Thyroid gland (tissue), 4 donors: Measurements from ENCODE around the gene CLEC11A. TPM values are rescaled to one million over a fixed set of nuclear protein-coding genes. Genes with fewer than 3 reads are reported as not detected.

ENCODE experiments used
- DNase-seq, 2 donors: peaks; one replicate each; pipeline ENCODE4 v3.0.0-alpha.2; 2019
- H3K27ac ChIP-seq, 3 donors: fragments of 200-600 bp; sonication (generic); 1 replicate in 2 of 3; 2 replicates in 1 of 3; pipeline ENCODE4 v1.5.1; 2016 to 2019; ENCODE audit warnings: mild to moderate bottlenecking in 1 of 3, moderate library complexity in 1 of 3
- H3K27me3 ChIP-seq: fragments of 200-600 bp; sonication (generic); one replicate; pipeline ENCODE4 v1.5.1; 2019
- H3K36me3 ChIP-seq, 2 donors: fragments of 200-600 bp; sonication (generic); one replicate each; pipeline ENCODE4 v1.5.1; 2016 to 2019
- H3K4me1 ChIP-seq, 2 donors: fragments of 200-600 bp; sonication (generic); one replicate each; pipeline ENCODE4 v1.5.1; 2017 to 2019
- H3K4me3 ChIP-seq, 3 donors: fragments of 200-600 bp; sonication (generic); replicated peaks in 1 of 3; 1 replicate in 2 of 3; 2 replicates in 1 of 3; pipeline ENCODE4 v1.5.1; 2016; ENCODE audit warnings: mild to moderate bottlenecking in 1 of 3
- H3K9me3 ChIP-seq: fragments of 200-600 bp; sonication (generic); one replicate; pipeline ENCODE4 v1.5.1; 2017
- POLR2A ChIP-seq, 2 donors: fragments of 450-650 bp; IDR thresholded peaks; one replicate each; pipeline ENCODE4 v1.6.1; 2017; ENCODE audit warnings: antibody characterized with exemption in 2 of 2, mild to moderate bottlenecking in 2 of 2, moderate library complexity in 1 of 2
- WGBS, 2 donors: methylation state at CpG; one replicate each; pipeline ENCODE4 v1.1.5; 2017; 5-methylcytosine and 5-hydroxymethylcytosine counted together
- intact Hi-C: fragments of 100-400 bp; cut with DNase I; formaldehyde crosslinking; loops from one replicate; pipeline ENCODE4 v1.15.1; 2023
- total RNA-seq, 4 donors: library from RNA; depleted of rRNA; stranded (reverse); fragments of >200 nt; gene quantifications; one replicate each; pipeline ENCODE4 v1.2.3, GENCODE V29; 2016
- TF ChIP-seq, protein P1 (sequence below), 6 experiments: fragments of 200-600 bp in 3 of 6; fragments of 450-650 bp in 3 of 6; sonication (generic) in 3 of 6; IDR thresholded peaks; one replicate each; pipeline ENCODE4 v1.5.1; 2016 to 2019; ENCODE audit warnings: antibody characterized with exemption in 6 of 6, mild to moderate bottlenecking in 2 of 6, inconsistent platforms in 1 of 6, moderate library complexity in 1 of 6

The CLEC11A gene
- total RNA-seq, 4 donors from 2014 or later: 5.0 to 16.0 (median 8.9) TPM

DNA sequence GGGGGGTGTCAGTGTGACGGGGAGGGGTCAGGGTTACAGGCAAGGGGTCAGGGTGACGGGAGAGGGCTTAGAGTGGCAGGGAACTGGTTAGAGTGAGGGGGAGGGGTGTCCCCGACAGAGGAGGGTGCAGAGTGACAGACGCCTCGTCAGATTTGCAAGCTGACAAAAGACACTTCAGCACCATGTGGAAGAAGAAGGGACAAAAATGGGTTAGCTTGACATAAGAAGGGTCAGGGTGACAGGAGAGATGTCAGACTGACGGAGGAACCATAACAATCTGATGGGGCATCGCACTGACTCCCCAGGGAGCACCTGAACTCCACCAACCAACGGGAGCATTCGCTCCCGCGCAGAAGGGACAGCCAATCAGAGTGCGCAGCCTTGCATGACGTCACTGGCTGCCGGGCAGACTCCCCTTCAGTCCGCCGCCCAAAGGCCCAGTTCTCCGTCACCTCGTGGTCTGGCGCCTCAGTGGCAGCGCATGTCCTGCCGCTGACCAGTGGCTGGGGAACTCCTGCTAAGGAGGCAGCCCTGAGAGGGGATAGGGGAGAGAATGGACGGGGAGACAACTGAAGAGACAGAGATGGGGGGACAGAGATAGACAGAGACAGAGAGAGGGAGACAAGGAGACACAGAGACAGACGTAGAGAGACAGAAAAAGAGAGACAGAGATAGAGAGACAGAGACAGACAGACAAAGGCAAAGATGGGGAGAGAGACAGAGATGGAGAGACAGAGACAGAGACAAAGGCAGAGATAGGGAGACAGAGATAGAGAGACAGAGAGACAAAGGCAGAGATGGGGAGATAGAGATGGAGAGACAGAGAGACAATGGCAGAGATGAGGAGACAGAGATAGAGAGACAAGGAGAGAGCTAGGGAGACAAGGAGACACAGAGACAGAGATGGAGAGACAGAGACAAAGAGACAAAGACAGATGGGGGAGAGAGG lies 43.7 kb upstream of the CLEC11A start:
- H3K27me3 ChIP-seq: no peaks in the 10 kb centered on the region
- 15 to 18% methylated on average over 23 of the region's 23 CpGs for WGBS, 2 donors
- no peaks in the 10 kb centered on the region for H3K36me3 ChIP-seq
- intact Hi-C loops: no loop called here
- H3K9me3 ChIP-seq: no peaks in the 10 kb centered on the region
- H3K27ac ChIP-seq: no peak overlapping the region
- no peaks in the 10 kb centered on the region for H3K4me1 ChIP-seq
- TF ChIP-seq, protein P1, sequence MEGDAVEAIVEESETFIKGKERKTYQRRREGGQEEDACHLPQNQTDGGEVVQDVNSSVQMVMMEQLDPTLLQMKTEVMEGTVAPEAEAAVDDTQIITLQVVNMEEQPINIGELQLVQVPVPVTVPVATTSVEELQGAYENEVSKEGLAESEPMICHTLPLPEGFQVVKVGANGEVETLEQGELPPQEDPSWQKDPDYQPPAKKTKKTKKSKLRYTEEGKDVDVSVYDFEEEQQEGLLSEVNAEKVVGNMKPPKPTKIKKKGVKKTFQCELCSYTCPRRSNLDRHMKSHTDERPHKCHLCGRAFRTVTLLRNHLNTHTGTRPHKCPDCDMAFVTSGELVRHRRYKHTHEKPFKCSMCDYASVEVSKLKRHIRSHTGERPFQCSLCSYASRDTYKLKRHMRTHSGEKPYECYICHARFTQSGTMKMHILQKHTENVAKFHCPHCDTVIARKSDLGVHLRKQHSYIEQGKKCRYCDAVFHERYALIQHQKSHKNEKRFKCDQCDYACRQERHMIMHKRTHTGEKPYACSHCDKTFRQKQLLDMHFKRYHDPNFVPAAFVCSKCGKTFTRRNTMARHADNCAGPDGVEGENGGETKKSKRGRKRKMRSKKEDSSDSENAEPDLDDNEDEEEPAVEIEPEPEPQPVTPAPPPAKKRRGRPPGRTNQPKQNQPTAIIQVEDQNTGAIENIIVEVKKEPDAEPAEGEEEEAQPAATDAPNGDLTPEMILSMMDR (IDR thresholded peaks at IDR 0.05): no peak
- TF ChIP-seq POLR2A (IDR thresholded peaks at IDR 0.05): no peak
- H3K4me3 ChIP-seq: no peak overlapping the region
- DNase-seq: peak; percentile 67 to 69

DNA sequence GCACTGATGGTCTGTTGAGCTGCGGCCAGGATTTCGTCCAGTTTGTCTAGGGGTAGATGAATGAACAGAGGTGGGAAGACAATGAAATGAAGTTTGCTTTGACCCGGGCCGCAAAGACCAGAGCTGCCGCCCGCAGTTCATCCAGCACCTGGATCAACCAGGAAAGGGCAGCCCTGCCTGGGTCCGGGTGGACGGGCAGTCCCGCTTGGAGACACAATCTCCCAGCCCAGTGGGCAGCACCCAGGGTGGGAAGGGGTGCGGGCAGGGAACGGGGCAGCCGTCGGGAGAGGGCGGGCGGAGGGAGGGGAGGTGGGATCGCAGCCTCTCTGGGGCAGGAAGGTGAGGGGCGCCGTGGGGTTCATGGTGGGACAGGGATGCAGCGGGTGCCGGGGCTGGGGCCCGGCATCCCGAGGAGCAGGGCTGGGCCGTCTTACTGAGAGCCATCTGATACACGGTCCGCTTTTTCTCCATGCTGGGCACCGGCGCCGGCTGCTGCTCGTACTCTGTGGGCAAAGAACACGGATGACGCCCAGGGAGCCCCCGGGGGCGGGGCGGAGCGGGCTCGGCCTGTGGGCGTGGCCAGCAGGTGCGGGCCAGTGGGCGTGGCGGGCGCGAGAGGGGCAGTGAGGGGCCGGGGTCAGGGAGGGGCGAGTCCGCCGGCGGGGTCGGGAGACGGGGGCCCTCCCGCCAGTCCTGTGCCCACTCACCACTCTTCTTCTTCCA lies 36.7 kb upstream of the CLEC11A start:
- Histone ChIP-seq H3K27me3 (no peaks in the 10 kb centered on the region), H3K4me1 (no peaks in the 10 kb centered on the region), H3K4me3 (no peak overlapping the region), H3K36me3 (no peaks in the 10 kb centered on the region), H3K9me3 (no peaks in the 10 kb centered on the region), H3K27ac (no peak overlapping the region)
- no peak for DNase-seq
- WGBS, 2 donors: 25 to 35% methylated on average over 8 to 37 of the region's 50 CpGs
- intact Hi-C loops: no loop called here
- no peak for TF ChIP-seq POLR2A (IDR thresholded peaks at IDR 0.05)
- TF ChIP-seq, protein P1 (IDR thresholded peaks at IDR 0.05): no peak

DNA sequence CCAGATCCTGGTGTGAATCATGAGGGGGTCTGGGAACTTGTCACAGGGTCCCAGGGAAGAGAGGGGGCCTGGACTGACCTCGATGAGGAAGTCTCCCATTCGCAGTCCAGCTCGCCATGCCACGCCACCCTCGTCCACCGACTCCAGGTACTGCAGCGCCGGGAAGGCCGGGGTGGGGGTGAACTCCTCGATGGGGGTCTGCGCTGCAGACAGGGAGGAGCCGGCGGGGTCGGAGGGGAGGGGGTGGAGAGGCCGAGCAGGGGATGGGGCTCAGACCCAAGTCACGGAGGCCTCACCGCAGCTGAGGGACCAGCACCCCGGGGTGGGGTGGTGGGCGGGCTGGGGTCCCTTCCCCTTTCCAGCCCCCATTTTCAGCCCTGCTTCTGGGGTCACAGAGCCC lies 34.4 kb upstream of the CLEC11A start:
- 60 to 67% methylated on average over 3 to 15 of the region's 19 CpGs for WGBS, 2 donors
- intact Hi-C loops: no loop called here
- H3K27ac ChIP-seq: no peak overlapping the region
- TF ChIP-seq POLR2A (IDR thresholded peaks at IDR 0.05): no peak
- TF ChIP-seq, protein P1 (IDR thresholded peaks at IDR 0.05): no peak
- no peak overlapping the region for H3K4me3 ChIP-seq
- no peaks in the 10 kb centered on the region for H3K4me1 ChIP-seq
- H3K27me3 ChIP-seq: no peaks in the 10 kb centered on the region
- H3K9me3 ChIP-seq: no peaks in the 10 kb centered on the region
- DNase-seq: no peak
- no peaks in the 10 kb centered on the region for H3K36me3 ChIP-seq

DNA sequence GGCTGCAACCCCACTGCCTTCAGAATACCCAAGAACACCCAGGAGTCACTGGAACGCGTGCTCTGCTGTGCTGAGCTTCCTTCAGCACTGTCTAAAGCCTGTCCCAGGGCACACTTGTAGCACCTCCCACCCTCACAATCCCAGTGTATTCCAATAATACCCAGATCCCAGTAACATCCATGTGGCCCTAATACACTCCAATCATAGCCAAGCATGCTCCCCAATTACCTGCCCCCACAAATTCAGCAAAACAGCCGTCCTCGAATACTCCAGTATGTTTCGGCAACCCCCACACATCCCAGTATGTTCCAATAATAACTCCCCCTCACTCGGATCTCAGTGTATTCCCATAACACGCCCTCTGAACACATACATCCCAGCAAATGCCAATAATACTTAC lies 32.7 kb upstream of the CLEC11A start:
- no peak overlapping the region for H3K4me3 ChIP-seq
- intact Hi-C loops: no loop called here
- H3K27me3 ChIP-seq: peaks cover 1% of the 10 kb centered on the region
- WGBS, 2 donors: 73 to 77% methylated on average over 7 of the region's 7 CpGs
- H3K27ac ChIP-seq: no peak overlapping the region
- H3K36me3 ChIP-seq: no peaks in the 10 kb centered on the region
- no peaks in the 10 kb centered on the region for H3K4me1 ChIP-seq
- no peak for DNase-seq
- no peaks in the 10 kb centered on the region for H3K9me3 ChIP-seq
- no peak for TF ChIP-seq POLR2A (IDR thresholded peaks at IDR 0.05)
- TF ChIP-seq, protein P1 (IDR thresholded peaks at IDR 0.05): no peak
